ENCODE results near the gene TMOD1.

TMOD1 gene

GRCh38 chr9:97470076-97470475 is 31.4 kb upstream of the TMOD1 start:
- no peak for TF ChIP-seq FOXP2 (optimal IDR thresholded peaks at IDR 0.05; ENCODE audit: borderline replicate concordance, extremely low read depth, extremely low read length, insufficient read depth)
- TF ChIP-seq REST (IDR thresholded peaks at IDR 0.05; ENCODE audit: insufficient read depth in 1 of 2, low read depth in 2 of 2, low read length in 2 of 2) = no peak
- TF ChIP-seq TAF1 (IDR thresholded peaks at IDR 0.05; ENCODE audit: borderline replicate concordance, insufficient read depth, low read length) = no peak
- no peak for TF ChIP-seq POLR2AphosphoS5 (IDR thresholded peaks at IDR 0.05; ENCODE audit: low read depth, low read length)
- no peak for TF ChIP-seq SIN3A (IDR thresholded peaks at IDR 0.05; ENCODE audit: borderline replicate concordance, insufficient read depth, low read length)

GRCh38 chr9:97473717-97474116 is 27.7 kb upstream of the TMOD1 start:
- no peak for TF ChIP-seq POLR2AphosphoS5 (IDR thresholded peaks at IDR 0.05; ENCODE audit: low read depth, low read length)
- no peak for TF ChIP-seq REST (IDR thresholded peaks at IDR 0.05; ENCODE audit: insufficient read depth in 1 of 2, low read depth in 2 of 2, low read length in 2 of 2)
- TF ChIP-seq FOXP2 (optimal IDR thresholded peaks at IDR 0.05; ENCODE audit: borderline replicate concordance, extremely low read depth, extremely low read length, insufficient read depth) = no peak
- no peak for TF ChIP-seq SIN3A (IDR thresholded peaks at IDR 0.05; ENCODE audit: borderline replicate concordance, insufficient read depth, low read length)
- TF ChIP-seq TAF1 (IDR thresholded peaks at IDR 0.05; ENCODE audit: borderline replicate concordance, insufficient read depth, low read length) = no peak

GRCh38 chr9:97474372-97474925 is 27.0 kb upstream of the TMOD1 start:
- TF ChIP-seq TAF1 (IDR thresholded peaks at IDR 0.05; ENCODE audit: borderline replicate concordance, insufficient read depth, low read length) (no peak), REST (IDR thresholded peaks at IDR 0.05; ENCODE audit: insufficient read depth in 1 of 2, low read depth in 2 of 2, low read length in 2 of 2) (no peak)

GRCh38 chr9:97475059-97475458 is 26.4 kb upstream of the TMOD1 start:
- TF ChIP-seq TAF1 (IDR thresholded peaks at IDR 0.05; ENCODE audit: borderline replicate concordance, insufficient read depth, low read length) (no peak), REST (IDR thresholded peaks at IDR 0.05; ENCODE audit: insufficient read depth in 1 of 2, low read depth in 2 of 2, low read length in 2 of 2) (no peak), SIN3A (IDR thresholded peaks at IDR 0.05; ENCODE audit: borderline replicate concordance, insufficient read depth, low read length) (no peak), FOXP2 (optimal IDR thresholded peaks at IDR 0.05; ENCODE audit: borderline replicate concordance, extremely low read depth, extremely low read length, insufficient read depth) (no peak), POLR2AphosphoS5 (IDR thresholded peaks at IDR 0.05; ENCODE audit: low read depth, low read length) (no peak)

All from PFSK-1 (cell line).